H1 (cell line): ENCODE measurements around the gene OVOL3. TPM values are rescaled to one million over a fixed set of nuclear protein-coding genes. Genes with fewer than 3 reads are reported as not detected.

ENCODE experiments used
- polyA plus RNA-seq, 7 experiments: library from polyadenylated mRNA; depleted of rRNA in 3 of 7; stranded (reverse) in 5 of 7; unstranded in 2 of 7; fragments of >200 nt in 5 of 7; fragments of 200-250 nt in 2 of 7; gene quantifications; 1 replicate in 5 of 7; 2 replicates in 1 of 7; 4 replicates in 1 of 7; pipeline versions ENCODE4 v1.2.1 to v1.2.3, GENCODE V29; 2011 to 2013; ENCODE audit warnings: missing spikeins in 2 of 7, mixed read lengths in 2 of 7
- total RNA-seq: library from RNA; stranded (reverse); fragmentation: NEBNext Ultra II Directional; extraction: Animal tissue kit (Norgen Biotek cat#: 25700); gene quantifications from 2 replicates; pipeline ENCODE4 v1.2.1, GENCODE V29; 2021

Gene OVOL3
- total and polyA plus RNA-seq, 2 of the 8 experiments (the other 6 are each of a cell fraction or from before 2014, with no cell fraction given), result 0.45 TPM; not detected in 1

Other genes starting within 250 kb of the OVOL3 start
- gene APLP1, start 242.6 kb upstream of the OVOL3 start, total RNA-seq, result 22.0 and 22.2 TPM in 2 replicates
- gene APLP1, start 242.6 kb upstream of the OVOL3 start, polyA plus RNA-seq (2011; rRNA removed), result 19.9 and 32.4 TPM in 2 replicates
- gene NFKBID, start 210.6 kb upstream of the OVOL3 start, total RNA-seq, result 12.0 and 13.2 TPM in 2 replicates
- 10.0 and 22.1 TPM in 2 replicates for gene NFKBID, start 210.6 kb upstream of the OVOL3 start, polyA plus RNA-seq (2011; rRNA removed)
- gene HCST, start 208.6 kb upstream of the OVOL3 start, total RNA-seq, result 1.1 TPM in 1 of 2 replicates, not detected in the other
- gene HCST, start 208.6 kb upstream of the OVOL3 start, polyA plus RNA-seq (2011; rRNA removed), result 2.8 and 3.0 TPM in 2 replicates
- not detected in 2 replicates for gene TYROBP, start 202.8 kb upstream of the OVOL3 start, total RNA-seq
- gene TYROBP, start 202.8 kb upstream of the OVOL3 start, polyA plus RNA-seq (2011; rRNA removed), result 0.18 and 0.19 TPM in 2 replicates
- 15.2 and 16.8 TPM in 2 replicates for gene LRFN3, start 174.8 kb upstream of the OVOL3 start, total RNA-seq
- gene LRFN3, start 174.8 kb upstream of the OVOL3 start, polyA plus RNA-seq (2011; rRNA removed), result 4.6 and 8.0 TPM in 2 replicates
- 16.0 and 16.8 TPM in 2 replicates for gene SDHAF1, start 116.0 kb upstream of the OVOL3 start, total RNA-seq
- gene SDHAF1, start 116.0 kb upstream of the OVOL3 start, polyA plus RNA-seq (2011; rRNA removed), result 21.3 and 27.7 TPM in 2 replicates
- gene SYNE4, start 102.3 kb upstream of the OVOL3 start, total RNA-seq, result 20.8 and 21.8 TPM in 2 replicates
- 22.6 and 29.1 TPM in 2 replicates for gene SYNE4, start 102.3 kb upstream of the OVOL3 start, polyA plus RNA-seq (2011; rRNA removed)
- 19.2 and 24.8 TPM in 2 replicates for gene ALKBH6, start 96.9 kb upstream of the OVOL3 start, total RNA-seq
- gene ALKBH6, start 96.9 kb upstream of the OVOL3 start, polyA plus RNA-seq (2011; rRNA removed), result 33.3 and 51.2 TPM in 2 replicates
- 21.7 and 33.7 TPM in 2 replicates for gene CLIP3, start 78.3 kb upstream of the OVOL3 start, total RNA-seq
- 5.9 and 12.0 TPM in 2 replicates for gene CLIP3, start 78.3 kb upstream of the OVOL3 start, polyA plus RNA-seq (2011; rRNA removed)
- gene THAP8, start 56.9 kb upstream of the OVOL3 start, total RNA-seq, result 6.0 and 6.4 TPM in 2 replicates
- 11.1 and 14.8 TPM in 2 replicates for gene THAP8, start 56.9 kb upstream of the OVOL3 start, polyA plus RNA-seq (2011; rRNA removed)
- 39.5 and 39.8 TPM in 2 replicates for gene WDR62, start 56.2 kb upstream of the OVOL3 start, total RNA-seq
- 28.2 and 39.9 TPM in 2 replicates for gene WDR62, start 56.2 kb upstream of the OVOL3 start, polyA plus RNA-seq (2011; rRNA removed)
- gene POLR2I, start 3.7 kb downstream of the OVOL3 start, total RNA-seq, result 149 and 150 TPM in 2 replicates
- 143 and 250 TPM in 2 replicates for gene POLR2I, start 3.7 kb downstream of the OVOL3 start, polyA plus RNA-seq (2011; rRNA removed)
- gene TBCB, start 4.3 kb downstream of the OVOL3 start, total RNA-seq, result 153 and 168 TPM in 2 replicates
- 286 and 367 TPM in 2 replicates for gene TBCB, start 4.3 kb downstream of the OVOL3 start, polyA plus RNA-seq (2011; rRNA removed)
- gene CAPNS1, start 28.9 kb downstream of the OVOL3 start, total RNA-seq, result 382 and 386 TPM in 2 replicates
- 438 and 448 TPM in 2 replicates for gene CAPNS1, start 28.9 kb downstream of the OVOL3 start, polyA plus RNA-seq (2011; rRNA removed)
- gene COX7A1, start 41.3 kb downstream of the OVOL3 start, total RNA-seq, result 0.60 and 0.75 TPM in 2 replicates
- 0.60 and 0.96 TPM in 2 replicates for gene COX7A1, start 41.3 kb downstream of the OVOL3 start, polyA plus RNA-seq (2011; rRNA removed)
- gene ZNF565, start 103.5 kb downstream of the OVOL3 start, total RNA-seq, result 2.7 and 3.1 TPM in 2 replicates
- gene ZNF565, start 103.5 kb downstream of the OVOL3 start, polyA plus RNA-seq (2011; rRNA removed), result 0.42 and 0.89 TPM in 2 replicates
- gene ZNF146, start 104.0 kb downstream of the OVOL3 start, total RNA-seq, result 154 and 161 TPM in 2 replicates
- 18.8 and 27.0 TPM in 2 replicates for gene ZNF146, start 104.0 kb downstream of the OVOL3 start, polyA plus RNA-seq (2011; rRNA removed)